ENCODE measurements around the gene S100A16.
"Not testable (repeated sequence)": the region's sequence is repeated elsewhere in the genome, so short reads cannot be mapped to it uniquely, and the experiment has no call there.

The S100A16 gene

GRCh38 chr1:153612755-153613331 lies at the start of gene S100A16:
Gene S100A16, minus strand, starts transcription at chr1:153613137. Its CDS starts 4,986 bp downstream, at chr1:153608151.
- no peak for DNase-seq

GRCh38 chr1:153662269-153662668 lies 49.3 kb upstream of the S100A16 start:
- DNase-seq = no peak

DNA sequence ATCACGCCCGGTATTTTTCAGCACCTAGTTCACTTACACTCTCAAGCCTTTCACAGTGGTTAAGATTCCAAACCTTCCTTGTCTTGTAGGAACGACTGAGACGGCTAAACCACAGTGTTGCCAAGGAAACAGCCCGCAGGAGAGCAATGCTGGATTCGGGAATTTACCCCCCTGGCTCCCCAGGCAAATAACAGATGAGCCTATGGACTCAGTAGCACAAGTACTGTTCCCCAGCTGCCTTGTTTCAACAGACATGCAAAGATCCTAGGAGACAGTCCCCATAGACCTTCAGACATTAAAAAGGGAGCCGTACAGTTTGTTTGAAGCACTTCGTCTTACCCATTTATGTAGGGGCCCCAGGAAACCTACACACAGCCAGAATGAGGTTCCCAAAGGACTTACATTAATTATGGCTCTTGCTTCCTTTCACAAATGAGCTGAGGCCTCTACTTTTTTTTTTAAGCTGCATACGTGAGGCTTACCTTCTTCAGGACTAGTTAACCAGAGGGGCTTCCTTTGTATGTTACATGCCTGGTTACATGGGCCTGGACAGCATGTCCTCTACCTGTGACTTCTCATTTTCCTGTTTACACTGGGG lies 48.3 kb upstream of the S100A16 start:
- no peak for DNase-seq

DNA sequence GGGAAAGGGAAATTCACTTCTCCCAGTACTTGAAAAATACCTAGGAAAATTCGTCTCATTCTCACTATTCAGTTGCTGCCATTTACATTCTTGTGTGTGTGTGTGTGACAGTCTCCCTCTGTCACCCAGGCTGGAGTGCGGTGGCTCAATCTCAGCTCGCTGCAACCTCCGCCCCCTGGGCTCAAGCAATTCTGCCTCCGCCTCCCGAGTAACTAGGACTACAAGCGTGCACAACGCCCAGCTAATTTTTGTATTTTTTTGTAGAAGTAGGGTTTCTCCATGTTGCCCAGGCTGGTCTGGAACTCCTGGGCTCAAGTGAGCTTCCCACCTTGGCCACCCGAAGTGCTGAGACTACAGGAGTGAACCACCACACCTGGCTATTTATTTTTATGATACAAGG lies 46.7 kb upstream of the S100A16 start:
- no peak for DNase-seq

DNA sequence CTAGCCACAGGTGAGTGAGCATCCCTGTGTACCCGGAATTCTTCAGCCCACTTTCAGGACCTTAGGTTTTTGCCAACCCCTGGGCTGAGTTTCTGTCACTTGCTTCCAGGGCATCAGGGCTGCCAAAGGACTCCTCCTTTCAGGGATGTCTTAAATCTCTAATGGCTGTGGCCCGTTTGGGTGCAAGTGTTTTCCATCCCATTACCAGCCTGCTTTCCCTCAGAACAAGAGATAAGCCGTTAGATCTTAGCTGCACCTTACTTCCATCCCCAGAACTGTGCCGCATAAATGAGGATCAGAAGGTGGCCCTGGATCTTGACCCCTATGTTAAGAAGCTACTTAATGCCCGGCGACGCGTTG lies 46.2 kb upstream of the S100A16 start:
- DNase-seq = no peak

GRCh38 chr1:153658400-153659174 lies 45.6 kb upstream of the S100A16 start, which contains the start of gene SNAPIN:
Gene SNAPIN, plus strand, starts transcription at chr1:153658703. Its CDS starts 41 bp downstream, at chr1:153658744.
- peak; percentile 88 to 90 for DNase-seq

GRCh38 chr1:153655333-153655732 lies 42.4 kb upstream of the S100A16 start:
- no peak for DNase-seq

DNA sequence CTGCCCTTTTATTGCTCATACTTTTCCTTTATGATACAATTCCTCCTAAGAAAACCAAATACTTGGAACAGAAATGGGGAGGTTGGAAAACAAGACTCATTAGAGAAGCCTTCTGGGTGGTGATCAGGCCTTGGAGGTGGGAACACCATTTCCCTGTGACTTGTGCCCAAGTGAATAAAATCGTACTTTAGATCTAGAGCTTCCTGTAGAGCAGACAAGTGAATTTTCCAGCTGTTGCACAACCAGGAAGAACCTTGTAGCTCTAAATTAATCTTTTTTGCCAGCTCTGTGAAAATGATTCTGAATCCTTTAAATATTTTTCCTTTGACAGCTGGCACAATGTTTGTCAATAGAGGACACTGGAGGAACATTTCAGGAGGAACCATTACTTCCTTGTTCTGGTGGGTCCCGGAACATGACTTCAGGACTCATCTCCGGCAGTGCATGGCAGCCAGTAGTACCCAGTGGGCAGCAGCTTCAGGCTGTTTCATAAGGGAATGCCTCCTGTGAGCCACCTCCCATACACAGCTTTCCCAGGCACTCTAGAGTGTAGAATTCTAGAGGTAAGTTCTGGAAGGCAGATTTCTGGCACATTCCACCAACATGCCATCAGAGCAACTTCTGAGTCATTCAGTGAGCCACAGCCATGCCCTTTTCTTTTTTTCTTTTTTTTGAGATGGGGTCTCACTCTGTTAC lies 40.0 kb upstream of the S100A16 start:
- DNase-seq = no peak

GRCh38 chr1:153651771-153652170 lies 38.8 kb upstream of the S100A16 start:
- no peak for DNase-seq

GRCh38 chr1:153649863-153650235 lies 36.9 kb upstream of the S100A16 start:
- peak; percentile 42 to 84 for DNase-seq

DNA sequence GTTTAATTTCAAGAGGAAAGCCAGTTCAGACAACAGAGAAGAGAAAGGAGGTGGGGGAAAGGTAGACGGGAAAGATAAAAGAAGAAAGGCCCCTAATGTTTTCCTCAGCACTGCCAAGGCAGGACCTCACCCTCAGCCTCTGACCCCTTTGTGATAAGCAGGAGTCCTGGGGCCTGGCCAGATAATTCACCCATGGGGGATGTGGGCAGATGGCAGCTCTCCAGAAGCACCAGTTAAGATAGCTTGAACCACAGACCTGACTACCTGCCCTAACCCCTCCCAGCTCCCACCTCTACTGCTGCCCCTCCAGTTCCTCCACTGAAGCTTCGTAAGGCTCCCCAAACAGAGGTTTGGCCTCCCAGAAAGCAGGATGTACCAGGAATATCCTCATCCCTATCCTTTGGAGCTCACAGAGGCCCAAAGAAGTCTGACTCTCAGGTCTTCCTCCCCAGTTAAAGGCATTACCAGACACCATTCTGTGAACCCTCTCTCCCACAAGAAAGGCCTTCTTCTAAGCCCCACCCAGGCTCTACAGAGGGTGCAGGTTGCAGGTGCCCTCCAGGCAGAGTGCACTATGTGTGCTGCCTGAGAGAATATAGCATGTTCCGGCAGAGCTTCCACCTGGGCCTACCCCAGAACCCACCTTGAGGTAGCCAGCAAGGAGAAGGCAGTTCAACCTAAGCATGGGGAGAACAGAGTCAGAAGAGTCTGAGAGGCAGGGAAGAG lies 36.4 kb upstream of the S100A16 start:
- DNase-seq = no peak

DNA sequence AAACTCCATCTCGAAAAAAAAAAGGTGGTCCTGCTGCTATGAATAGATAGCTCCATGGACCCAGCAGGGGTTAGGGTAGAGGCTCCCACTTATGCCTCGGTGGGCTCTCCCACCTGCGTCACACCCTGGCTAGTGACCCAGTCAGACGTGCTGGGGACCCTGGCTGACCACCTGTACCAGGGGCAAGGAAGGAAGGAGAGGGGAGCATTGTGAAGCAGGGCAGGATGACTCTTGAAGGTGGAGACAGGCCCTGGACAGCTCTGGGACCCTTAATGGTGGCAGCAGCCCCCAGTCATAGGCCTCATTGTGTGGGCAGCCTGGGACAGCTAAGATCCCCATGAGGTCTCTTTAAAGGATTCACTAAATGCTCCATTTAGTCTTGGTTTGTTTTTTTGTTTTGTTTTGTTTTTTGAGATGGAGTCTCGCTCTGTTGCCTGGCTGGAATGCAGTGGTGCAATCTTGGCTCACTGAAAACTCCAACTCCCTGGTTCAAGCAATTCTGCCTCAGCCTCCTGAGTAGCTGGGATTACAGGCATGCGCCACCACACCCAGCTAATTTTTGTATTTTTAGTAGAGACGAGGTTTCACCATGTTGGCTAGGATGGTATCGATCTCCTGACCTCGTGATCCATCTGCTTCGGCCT lies 35.2 kb upstream of the S100A16 start:
- DNase-seq = no peak

DNA sequence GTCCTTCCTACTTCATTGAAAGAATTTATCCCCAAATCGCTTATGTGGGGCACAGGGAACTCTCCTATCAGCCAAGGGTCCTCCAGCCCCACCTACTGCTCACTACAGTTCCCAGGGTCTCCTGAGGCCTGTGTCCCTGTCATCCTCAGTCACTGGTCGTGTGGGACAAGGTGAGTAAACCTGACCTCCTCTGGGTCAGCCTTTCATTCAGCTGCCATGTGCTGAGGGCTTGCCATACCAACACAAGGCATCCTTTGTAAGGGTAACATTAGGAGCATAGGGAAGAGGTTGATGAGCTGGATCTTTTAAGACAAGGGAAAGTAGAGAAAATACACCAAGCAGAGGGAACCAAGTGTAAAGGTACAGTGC lies 34.4 kb upstream of the S100A16 start:
- no peak for DNase-seq

GRCh38 chr1:153646672-153647345 lies 33.9 kb upstream of the S100A16 start:
- DNase-seq = no peak

- DNase-seq = no peak
Measured at GRCh38 chr1:153643816-153644215, 30.9 kb upstream of the S100A16 start.

DNA sequence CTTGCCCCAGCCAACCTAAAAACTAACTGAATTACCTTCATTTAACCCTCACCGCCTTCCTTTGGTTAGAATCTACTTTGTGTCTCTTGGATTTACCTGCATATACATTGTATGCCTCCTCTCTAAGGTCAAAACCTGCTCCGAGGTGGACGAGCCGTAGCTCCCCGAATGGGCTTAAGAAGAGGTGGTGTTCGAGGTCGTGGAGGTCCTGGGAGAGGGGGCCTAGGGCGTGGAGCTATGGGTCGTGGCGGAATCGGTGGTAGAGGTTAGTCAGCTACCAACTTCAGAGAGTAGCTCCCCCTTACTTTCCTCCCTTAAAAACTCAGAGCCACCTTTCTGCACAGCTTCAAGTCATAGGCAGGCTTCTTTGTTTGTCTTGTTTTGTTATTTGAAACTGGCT lies 30.2 kb upstream of the S100A16 start:
- DNase-seq = no peak

DNA sequence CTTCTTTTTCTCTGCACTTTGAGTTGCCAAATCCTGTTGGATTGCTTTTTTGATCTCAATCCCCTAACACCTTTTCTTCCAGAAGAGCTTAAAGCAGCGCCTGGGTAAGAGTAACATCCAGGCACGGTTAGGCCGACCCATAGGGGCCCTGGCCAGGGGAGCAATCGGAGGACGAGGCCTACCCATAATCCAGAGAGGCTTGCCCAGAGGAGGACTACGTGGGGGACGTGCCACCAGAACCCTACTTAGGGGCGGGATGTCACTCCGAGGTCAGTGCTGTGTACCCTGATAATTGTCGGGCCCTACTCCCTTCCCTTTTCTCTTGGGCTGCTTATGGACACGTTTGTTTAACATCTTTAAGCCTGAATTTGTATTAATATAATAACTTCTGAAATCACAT lies 29.2 kb upstream of the S100A16 start:
- no peak for DNase-seq

- no peak for DNase-seq
Measured at GRCh38 chr1:153640861-153641260, 27.9 kb upstream of the S100A16 start.

GRCh38 chr1:153640213-153640612 lies 27.3 kb upstream of the S100A16 start:
- DNase-seq = not testable (repeated sequence)

- DNase-seq = no peak
Measured at GRCh38 chr1:153639280-153639679, 26.3 kb upstream of the S100A16 start.

DNA sequence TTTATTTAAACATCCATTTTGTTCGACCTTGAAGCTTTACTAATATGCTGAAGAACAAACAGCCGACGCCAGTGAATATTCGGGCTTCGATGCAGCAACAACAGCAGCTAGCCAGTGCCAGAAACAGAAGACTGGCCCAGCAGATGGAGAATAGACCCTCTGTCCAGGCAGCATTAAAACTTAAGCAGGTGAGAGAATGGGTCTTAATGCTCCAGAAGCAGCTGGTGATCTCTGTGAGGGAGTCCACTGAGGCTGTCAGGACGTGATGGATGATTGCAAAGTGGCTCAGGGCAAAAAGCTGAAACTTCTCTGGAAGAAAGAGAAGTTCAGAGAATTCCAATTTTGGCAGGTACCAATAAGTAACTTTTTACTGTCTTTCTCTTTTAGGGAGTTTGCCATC lies 25.3 kb upstream of the S100A16 start:
- no peak for DNase-seq

DNA sequence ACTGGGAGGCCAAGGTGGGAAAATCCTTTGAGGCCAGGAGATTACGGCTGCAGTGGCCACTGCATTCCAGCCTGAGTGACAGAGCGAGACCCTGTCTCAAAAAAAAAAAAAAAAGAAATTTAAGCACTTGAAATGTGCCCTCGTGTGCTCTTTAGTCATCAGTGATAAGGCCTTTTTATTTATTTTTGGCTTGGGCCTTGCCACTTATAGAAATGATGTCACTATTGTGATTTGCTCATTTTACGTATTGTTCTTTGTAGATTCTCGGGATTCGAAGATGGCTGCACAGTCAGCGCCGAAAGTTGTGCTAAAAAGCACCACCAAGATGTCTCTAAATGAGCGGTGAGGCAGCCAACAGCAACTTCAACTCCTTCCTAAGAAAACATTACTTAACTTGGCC lies 23.4 kb upstream of the S100A16 start:
- DNase-seq = no peak
